Measurements from ENCODE around the gene GLIS1.

The GLIS1 gene

GRCh38 chr1:53722025-53722424, 16.9 kb downstream of the GLIS1 start:
- H3K4me3 ChIP-seq (ENCODE audit: low read length), result no peak overlapping the region
- no peak for DNase-seq (ENCODE audit: low read depth)
- TF ChIP-seq, protein P1, sequence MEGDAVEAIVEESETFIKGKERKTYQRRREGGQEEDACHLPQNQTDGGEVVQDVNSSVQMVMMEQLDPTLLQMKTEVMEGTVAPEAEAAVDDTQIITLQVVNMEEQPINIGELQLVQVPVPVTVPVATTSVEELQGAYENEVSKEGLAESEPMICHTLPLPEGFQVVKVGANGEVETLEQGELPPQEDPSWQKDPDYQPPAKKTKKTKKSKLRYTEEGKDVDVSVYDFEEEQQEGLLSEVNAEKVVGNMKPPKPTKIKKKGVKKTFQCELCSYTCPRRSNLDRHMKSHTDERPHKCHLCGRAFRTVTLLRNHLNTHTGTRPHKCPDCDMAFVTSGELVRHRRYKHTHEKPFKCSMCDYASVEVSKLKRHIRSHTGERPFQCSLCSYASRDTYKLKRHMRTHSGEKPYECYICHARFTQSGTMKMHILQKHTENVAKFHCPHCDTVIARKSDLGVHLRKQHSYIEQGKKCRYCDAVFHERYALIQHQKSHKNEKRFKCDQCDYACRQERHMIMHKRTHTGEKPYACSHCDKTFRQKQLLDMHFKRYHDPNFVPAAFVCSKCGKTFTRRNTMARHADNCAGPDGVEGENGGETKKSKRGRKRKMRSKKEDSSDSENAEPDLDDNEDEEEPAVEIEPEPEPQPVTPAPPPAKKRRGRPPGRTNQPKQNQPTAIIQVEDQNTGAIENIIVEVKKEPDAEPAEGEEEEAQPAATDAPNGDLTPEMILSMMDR (conservative IDR thresholded peaks at IDR 0.05; ENCODE audit: low read depth, low read length), result no peak

DNA sequence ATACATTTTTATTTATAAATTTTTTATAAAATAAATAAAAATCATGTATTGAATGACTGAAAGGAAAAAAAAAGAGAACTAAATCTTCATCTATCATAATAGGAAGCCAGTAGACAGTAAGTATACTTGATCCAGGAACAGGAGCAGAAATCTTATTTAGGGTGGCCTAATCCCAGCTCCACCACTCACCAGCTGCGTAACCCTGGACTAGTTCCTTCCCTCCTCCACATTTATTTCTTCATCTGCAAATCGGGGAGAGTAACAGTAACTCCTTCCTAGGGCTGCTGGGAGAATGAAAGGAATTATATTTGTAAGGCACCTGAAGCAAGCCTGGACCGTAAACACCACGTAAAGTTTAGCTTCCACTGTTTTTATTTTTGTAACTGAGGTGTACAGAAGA, 17.9 kb downstream of the GLIS1 start:
- TF ChIP-seq, protein P1 (conservative IDR thresholded peaks at IDR 0.05; ENCODE audit: low read depth, low read length), result no peak
- no peak overlapping the region for H3K4me3 ChIP-seq (ENCODE audit: low read length)
- DNase-seq (ENCODE audit: low read depth), result no peak

DNA sequence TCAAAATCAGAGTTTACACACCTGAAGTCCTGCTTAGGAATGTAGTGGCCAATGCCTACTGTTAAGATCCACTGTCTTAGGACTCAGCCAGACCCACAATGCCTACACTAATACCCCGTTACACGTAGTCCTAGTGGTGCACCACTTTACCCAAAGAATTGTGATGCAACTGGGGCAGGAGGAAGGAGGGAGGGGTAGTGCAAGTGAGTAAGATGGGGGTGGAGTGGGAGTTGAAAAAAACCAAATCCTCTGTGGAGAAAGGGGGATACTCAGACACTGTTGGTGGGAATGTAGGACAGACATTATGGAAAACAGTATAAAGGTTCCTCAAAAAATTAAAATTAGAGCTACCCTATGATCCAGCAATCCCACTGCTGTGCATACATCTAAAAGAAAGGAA, 19.5 kb downstream of the GLIS1 start:
- DNase-seq (ENCODE audit: low read depth), result no peak
- TF ChIP-seq, protein P1 (conservative IDR thresholded peaks at IDR 0.05; ENCODE audit: low read depth, low read length), result no peak
- H3K4me3 ChIP-seq (ENCODE audit: low read length), result no peak overlapping the region

DNA sequence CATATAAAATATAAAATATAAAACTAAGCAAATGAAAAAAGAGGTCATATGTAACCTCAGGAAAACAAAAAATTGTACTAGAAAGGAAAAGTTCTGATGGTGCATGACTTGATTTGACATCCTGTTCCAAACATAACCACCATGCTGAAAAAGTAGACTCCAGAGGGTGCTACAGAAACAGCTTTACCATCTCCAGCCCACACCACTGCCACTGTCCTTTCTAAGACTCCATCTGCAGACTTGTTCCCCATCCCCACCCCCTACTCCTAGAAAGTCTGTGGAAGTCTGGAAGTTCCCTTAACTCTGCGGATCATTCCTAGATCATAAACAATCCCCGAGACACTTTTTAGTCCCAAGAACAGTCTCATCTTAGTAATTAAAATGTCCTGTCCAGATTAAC, 20.5 kb downstream of the GLIS1 start:
- TF ChIP-seq, protein P1 (conservative IDR thresholded peaks at IDR 0.05; ENCODE audit: low read depth, low read length), result no peak
- no peak overlapping the region for H3K4me3 ChIP-seq (ENCODE audit: low read length)
- DNase-seq (ENCODE audit: low read depth), result no peak

DNA sequence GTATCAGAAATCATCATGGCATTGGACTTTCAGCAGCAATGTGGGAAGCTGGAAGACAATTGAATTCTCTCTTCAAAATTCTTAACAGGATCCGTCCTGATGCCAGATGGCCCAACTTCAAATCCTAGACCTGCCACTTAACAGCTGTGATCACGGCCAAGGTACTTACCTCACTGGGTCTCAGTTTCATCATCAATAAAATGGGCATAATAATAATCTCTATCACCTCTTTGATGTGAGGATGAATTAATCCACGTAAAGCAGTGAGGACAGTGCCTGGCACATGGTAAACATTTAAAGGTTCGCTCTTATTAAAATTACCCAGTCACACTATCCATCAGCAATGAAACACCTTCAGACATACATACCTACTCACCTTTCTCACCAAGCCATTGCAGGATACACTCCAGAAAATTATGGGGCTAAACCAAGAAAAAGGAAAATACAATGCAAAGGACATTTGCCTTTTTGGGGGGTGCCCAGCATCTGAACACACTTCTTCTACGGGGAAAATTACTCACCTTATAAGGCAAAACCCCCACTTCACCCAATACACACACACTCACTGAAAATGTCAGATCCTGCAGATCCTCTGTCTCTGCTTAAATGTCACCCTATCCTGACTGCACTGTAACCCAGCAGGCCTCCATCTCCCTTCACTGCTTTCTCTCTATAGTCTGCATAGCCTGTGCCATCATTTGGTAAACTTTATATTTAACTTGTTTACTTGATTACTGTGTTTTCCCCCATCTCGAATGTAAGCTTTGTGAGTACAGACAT, 21.7 kb downstream of the GLIS1 start:
- no peak for DNase-seq (ENCODE audit: low read depth)
- TF ChIP-seq, protein P1 (conservative IDR thresholded peaks at IDR 0.05; ENCODE audit: low read depth, low read length), result no peak
- H3K4me3 ChIP-seq (ENCODE audit: low read length), result no peak overlapping the region

GRCh38 chr1:53716150-53716549, 22.8 kb downstream of the GLIS1 start:
- TF ChIP-seq, protein P1 (conservative IDR thresholded peaks at IDR 0.05; ENCODE audit: low read depth, low read length), result no peak

DNA sequence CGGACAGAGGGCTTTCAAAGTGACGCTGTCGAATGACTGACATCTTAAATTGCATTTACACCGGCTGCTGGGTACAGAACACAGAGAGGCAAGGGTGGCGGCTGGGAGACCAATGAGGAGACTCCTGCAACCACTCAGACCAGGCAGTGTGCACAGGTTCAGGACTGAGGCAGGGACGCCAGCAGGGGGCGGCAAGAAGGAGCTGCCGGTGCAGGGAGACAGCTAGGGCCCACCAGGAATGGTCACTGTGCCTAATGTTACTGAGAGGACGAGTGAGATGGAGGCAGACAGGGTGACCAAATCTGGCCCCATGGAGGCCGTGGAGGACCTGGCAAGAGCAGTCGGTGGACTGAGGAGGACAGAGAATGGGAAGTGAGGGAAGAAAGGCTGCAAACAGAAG, 23.5 kb downstream of the GLIS1 start:
- no peak for DNase-seq (ENCODE audit: low read depth)
- H3K4me3 ChIP-seq (ENCODE audit: low read length), result no peak overlapping the region
- TF ChIP-seq, protein P1 (conservative IDR thresholded peaks at IDR 0.05; ENCODE audit: low read depth, low read length), result peak; percentile 68

More at GRCh38 chr1:53716150-53716549, 22.8 kb downstream of the GLIS1 start:
- H3K4me3 ChIP-seq (ENCODE audit: low read length), result no peak overlapping the region
- DNase-seq (ENCODE audit: low read depth), result no peak

Data from retinal pigment epithelial cell (primary cell).